SH-SY5Y (cell line): ENCODE measurements around the gene SRSF6.

ENCODE experiments used
- GATA2 ChIP-seq: IDR thresholded peaks from 2 replicates; pipeline ENCODE4 v1.6.1; 2011; ENCODE audit warnings: mild to moderate bottlenecking, low read depth, low read length
- GATA3 ChIP-seq: IDR thresholded peaks from 2 replicates; pipeline ENCODE4 v1.6.1; 2011; ENCODE audit warnings: low read depth, mild to moderate bottlenecking, low read length, moderate library complexity

DNA sequence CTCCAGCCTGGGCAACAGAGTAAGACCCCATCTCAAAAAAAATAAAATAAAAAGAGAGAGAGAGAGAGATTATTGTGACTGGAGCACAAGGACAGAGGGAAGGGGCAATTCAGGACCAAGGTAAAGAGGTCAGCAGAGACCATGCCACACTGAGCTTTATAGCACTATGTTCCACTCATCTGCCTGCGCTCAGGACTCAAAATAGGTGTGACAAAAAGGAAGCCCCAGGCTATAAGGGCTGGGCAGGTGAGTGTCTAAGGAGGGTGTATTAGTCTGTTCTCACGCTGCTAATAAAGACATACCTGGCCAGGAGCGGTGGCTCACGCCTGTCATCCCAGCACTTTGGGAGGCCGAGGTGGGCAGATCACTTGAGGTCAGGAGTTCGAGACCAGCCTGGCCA is 23.1 kb upstream of the SRSF6 start:
- TF ChIP-seq GATA2 (no peak), GATA3 (no peak)
